ENCODE data around the gene EXOC4. TPM values are rescaled to one million over a fixed set of nuclear protein-coding genes. Genes with fewer than 3 reads are reported as not detected.
"Not testable (repeated sequence)": the region's sequence is repeated elsewhere in the genome, so short reads cannot be mapped to it uniquely, and the experiment has no call there.

EXOC4 gene
- total RNA-seq, 2 donors from 2014 or later, result 48.9 to 102 TPM

DNA sequence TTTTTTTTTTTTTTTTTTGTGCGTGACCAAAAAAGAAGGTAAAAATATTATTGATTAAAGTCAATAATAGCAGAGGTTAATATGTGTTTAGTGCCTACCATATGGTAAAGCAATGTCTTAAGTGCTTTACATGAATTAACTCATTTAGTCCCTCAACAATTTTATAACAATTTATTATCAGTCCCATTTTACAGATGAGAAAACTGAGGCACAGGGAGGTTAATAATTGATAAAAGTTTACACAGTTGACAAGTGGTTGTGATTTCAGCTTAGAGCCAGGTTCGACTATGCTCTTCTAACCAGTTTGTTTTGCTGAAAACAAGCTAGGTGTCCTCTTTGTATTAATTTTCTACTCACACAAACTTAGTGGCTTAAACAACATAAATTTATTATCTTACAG lies 67.0 kb downstream of the EXOC4 start:
- Histone ChIP-seq H3K27ac (no peak overlapping the region), H3K4me1 (replicated peaks) (no peaks in the 10 kb centered on the region), H3K27me3 (replicated peaks; ENCODE audit: insufficient read depth) (no peaks in the 10 kb centered on the region), H3K4me3 (no peak overlapping the region), H3K36me3 (no peaks in the 10 kb centered on the region), H3K9me3 (no peaks in the 10 kb centered on the region)
- WGBS, result 100% methylated on average over 2 of the region's 2 CpGs
- intact Hi-C loops (cut with DNase I), result no loop called here
- no peak for DNase-seq (ENCODE audit: low spot score)
- no peak for TF ChIP-seq CTCF (IDR thresholded peaks at IDR 0.05)
- TF ChIP-seq POLR2A (IDR thresholded peaks at IDR 0.05), result no peak
- no peak for TF ChIP-seq POLR2AphosphoS5 (IDR thresholded peaks at IDR 0.05)

GRCh38 chr7:133320891-133321290 lies 68.0 kb downstream of the EXOC4 start:
- H3K36me3 ChIP-seq, result no peaks in the 10 kb centered on the region
- no peak for TF ChIP-seq CTCF (IDR thresholded peaks at IDR 0.05)
- TF ChIP-seq POLR2AphosphoS5 (IDR thresholded peaks at IDR 0.05), result no peak
- no peak for TF ChIP-seq POLR2A (IDR thresholded peaks at IDR 0.05)
- no peaks in the 10 kb centered on the region for H3K27me3 ChIP-seq (replicated peaks; ENCODE audit: insufficient read depth)
- DNase-seq (ENCODE audit: low spot score), result no peak
- no peaks in the 10 kb centered on the region for H3K9me3 ChIP-seq
- H3K27ac ChIP-seq, result no peak overlapping the region
- 72% methylated on average over 2 of the region's 2 CpGs for WGBS
- H3K4me3 ChIP-seq, result no peak overlapping the region
- intact Hi-C loops (cut with DNase I), result no loop called here
- H3K4me1 ChIP-seq (replicated peaks), result no peaks in the 10 kb centered on the region

GRCh38 chr7:133321366-133321765 lies 68.5 kb downstream of the EXOC4 start:
- H3K9me3 ChIP-seq; H3K27ac ChIP-seq; DNase-seq (ENCODE audit: low spot score); H3K4me3 ChIP-seq; intact Hi-C loops (cut with DNase I); H3K27me3 ChIP-seq (replicated peaks; ENCODE audit: insufficient read depth); H3K36me3 ChIP-seq; H3K4me1 ChIP-seq (replicated peaks): not testable (repeated sequence)
- WGBS, result 97% methylated on average over 4 of the region's 4 CpGs

- WGBS, result 98% methylated on average over 8 of the region's 8 CpGs
- H3K4me3 ChIP-seq; DNase-seq (ENCODE audit: low spot score); H3K36me3 ChIP-seq; H3K4me1 ChIP-seq (replicated peaks); intact Hi-C loops (cut with DNase I); H3K9me3 ChIP-seq; H3K27me3 ChIP-seq (replicated peaks; ENCODE audit: insufficient read depth); H3K27ac ChIP-seq: not testable (repeated sequence)
Measured at GRCh38 chr7:133326745-133327144, 73.9 kb downstream of the EXOC4 start.

- H3K27me3 ChIP-seq (replicated peaks; ENCODE audit: insufficient read depth); H3K27ac ChIP-seq; H3K4me3 ChIP-seq; DNase-seq (ENCODE audit: low spot score); H3K4me1 ChIP-seq (replicated peaks); intact Hi-C loops (cut with DNase I); H3K9me3 ChIP-seq; H3K36me3 ChIP-seq: not testable (repeated sequence)
- 100% methylated on average over 1 of the region's 1 CpG for WGBS
Measured at GRCh38 chr7:133328021-133328420, 75.1 kb downstream of the EXOC4 start.

DNA sequence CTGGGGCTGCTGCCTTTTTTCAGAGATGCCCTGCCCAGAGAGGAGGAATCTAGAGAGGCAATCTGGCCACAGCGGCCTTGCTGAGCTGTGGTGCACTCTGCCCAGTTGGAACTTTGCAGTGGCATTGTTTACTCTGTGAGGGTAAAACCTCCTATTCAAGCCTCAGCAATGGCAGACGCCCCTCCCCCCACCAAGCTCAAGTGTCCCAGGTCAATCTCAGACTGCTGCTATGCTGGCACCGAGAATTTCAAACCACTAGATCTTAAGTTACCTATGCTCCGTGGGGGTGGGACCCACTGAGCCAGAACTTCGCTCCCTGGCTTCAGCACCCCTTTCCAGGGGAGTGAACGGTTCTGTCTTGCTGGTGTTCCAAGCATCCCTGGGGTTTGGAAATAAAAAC lies 77.2 kb downstream of the EXOC4 start:
- H3K9me3 ChIP-seq, result no peaks in the 10 kb centered on the region

More for the DNA sequence above, 77.2 kb downstream of the EXOC4 start:
- intact Hi-C loops (cut with DNase I), result no loop called here
- Histone ChIP-seq H3K27ac (no peak overlapping the region), H3K4me1 (replicated peaks) (no peaks in the 10 kb centered on the region), H3K4me3 (no peak overlapping the region), H3K27me3 (replicated peaks; ENCODE audit: insufficient read depth) (no peaks in the 10 kb centered on the region), H3K36me3 (peaks cover 0 to 3% of the 10 kb centered on the region in 2 donors)
- TF ChIP-seq POLR2AphosphoS5 (IDR thresholded peaks at IDR 0.05) (no peak), CTCF (IDR thresholded peaks at IDR 0.05) (no peak), POLR2A (IDR thresholded peaks at IDR 0.05) (no peak)
- DNase-seq (ENCODE audit: low spot score), result no peak
- 79% methylated on average over 6 of the region's 6 CpGs for WGBS
